GM21381 (cell line): ENCODE results near the gene CCDC34.

ENCODE experiments used
- ATAC-seq: cut with Tn5 transposase; IDR thresholded peaks from one replicate; pipeline ENCODE4 v1.9.1; 2021; ENCODE audit warnings: mild to moderate bottlenecking, moderate library complexity; ENCODE audit not compliant: unreplicated experiment

Gene CCDC34

DNA sequence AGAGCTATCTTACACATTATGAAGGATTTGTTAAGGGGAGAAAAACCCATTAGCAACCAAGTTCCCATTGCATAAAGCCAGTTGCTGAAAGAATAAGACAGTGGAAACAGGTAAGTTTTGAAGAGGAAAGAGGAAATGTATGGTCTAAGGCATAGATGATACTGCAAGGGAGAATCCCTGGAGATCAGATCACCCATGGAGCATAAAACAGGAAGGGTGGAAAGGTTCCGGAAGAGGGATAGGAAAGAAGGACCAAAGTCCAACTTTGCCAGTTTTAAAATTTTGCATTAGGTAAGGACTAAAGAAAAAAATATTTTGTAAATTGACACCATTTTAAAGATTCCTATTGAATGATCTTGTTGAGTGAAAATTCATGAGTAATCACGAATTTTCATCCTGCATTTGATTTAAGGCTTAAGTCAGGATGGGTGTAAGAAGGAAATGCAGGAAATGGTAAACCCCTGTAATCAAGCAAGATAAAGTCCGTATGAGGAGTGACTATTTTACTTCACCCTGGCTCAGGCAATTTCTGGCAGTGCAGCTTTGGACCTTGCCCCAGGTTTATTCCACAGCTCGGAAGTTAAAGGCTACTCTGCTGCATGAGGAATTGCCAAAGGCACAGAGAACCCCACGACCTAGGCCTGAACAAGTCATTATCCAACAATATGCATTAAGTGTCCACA is 70.9 kb downstream of the CCDC34 start:
- ATAC-seq = no peak

DNA sequence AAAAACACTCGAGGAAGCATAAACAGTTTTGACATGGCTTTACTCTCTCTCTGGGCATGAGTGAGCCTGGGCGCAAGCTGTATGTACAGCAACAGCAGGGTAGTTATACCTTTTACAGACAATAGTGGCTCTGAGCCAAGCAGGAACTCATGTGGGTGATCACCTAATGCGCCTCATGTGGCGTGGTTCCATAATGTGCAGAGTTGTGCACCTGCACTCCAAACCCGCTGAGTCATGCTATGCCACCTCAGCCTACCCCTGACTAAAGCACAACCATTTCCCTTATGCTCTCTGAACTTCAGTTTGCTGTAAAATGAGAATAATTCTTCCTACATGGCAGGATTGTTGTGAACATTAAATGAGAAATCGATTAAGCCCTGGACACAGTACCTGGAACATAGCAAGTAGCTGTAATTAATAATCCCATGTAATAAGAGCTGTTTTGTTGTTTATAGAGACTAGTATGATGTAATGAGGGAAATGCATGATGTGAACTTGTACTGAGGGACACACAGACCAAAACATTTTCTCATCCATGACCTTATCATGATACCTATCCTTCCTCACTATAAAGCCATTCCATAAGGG is 71.6 kb downstream of the CCDC34 start:
- no peak for ATAC-seq

- no peak for ATAC-seq
These were observed 72.6 kb downstream of the CCDC34 start for GRCh38 chr11:27290261-27291050.
